22Rv1 (cell line): Measurements from ENCODE around the gene CBX2.

ENCODE experiments used
- CTCF ChIP-seq: fragments of 450-650 bp; IDR thresholded peaks from 2 replicates; pipeline ENCODE4 v1.5.1; 2017; ENCODE audit warnings: mild to moderate bottlenecking
- ZFX ChIP-seq: fragments of 450-650 bp; IDR thresholded peaks from 2 replicates; pipeline ENCODE4 v1.6.1; 2017; ENCODE audit warnings: antibody characterized with exemption, borderline replicate concordance

GRCh38 chr17:79747508-79748294 is 30.2 kb upstream of the CBX2 start:
- no peak for TF ChIP-seq CTCF
- no peak for TF ChIP-seq ZFX
